ENCODE measurements around the gene TLCD4. TPM values are rescaled to one million over a fixed set of nuclear protein-coding genes. Genes with fewer than 3 reads are reported as not detected.

Gene TLCD4
- total and polyA plus RNA-seq, 2 of the 13 experiments (the other 11 are each of a cell fraction or from before 2014, with no cell fraction given), result 4.7 to 14.5 TPM

DNA sequence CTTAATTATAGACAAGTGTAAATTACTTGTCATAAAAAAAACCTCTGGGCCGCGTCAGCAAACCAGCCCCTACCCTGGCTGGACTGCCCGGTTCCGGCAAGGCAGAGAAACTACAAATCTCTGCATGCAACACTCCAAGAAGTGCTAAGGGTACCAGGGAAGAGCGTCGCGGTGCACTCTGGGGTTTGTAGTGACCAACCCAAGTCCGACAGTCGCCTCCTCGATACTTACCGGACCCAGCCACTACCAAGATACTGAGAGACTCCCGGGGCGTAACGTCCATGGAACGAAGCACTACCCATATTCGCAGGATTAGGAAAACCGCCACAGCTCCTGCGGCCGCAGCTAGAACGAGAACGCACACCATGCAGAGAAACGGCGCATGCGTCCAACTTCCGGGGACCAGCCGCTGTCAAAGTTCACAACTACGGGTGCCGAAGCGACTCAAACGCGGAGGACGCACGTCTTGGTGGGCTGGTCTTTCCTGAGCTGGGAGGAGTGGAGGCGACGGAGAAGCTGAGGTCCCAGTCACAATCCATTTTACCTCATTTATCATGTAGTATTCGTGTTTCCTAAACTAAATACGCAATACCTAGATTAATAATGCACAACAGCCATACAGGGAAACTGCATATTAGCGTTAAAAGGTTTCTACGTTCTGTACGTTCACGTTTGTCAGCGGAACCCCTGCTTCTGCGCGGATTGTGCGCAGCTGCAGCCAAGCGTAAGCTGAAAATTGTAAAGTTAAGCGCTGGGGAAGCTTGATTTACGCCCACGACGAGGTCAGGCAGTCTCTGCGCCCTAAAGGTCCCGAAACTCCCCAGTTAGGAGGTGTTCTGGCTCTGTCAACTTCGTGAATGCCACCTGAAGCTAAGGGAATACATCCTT lies 44.4 kb upstream of the TLCD4 start, which contains the start of gene ALG14:
ALG14 (minus strand) TSS at position 420 of the 888 bp plus-strand sequence; CDS start at position 367, 53 bp downstream.
- Histone ChIP-seq H3K4me2 (ENCODE audit: low read depth, low read length) (peak within 1 kb of the TSS; percentile 97), H3K4me1 (ENCODE audit: insufficient read depth, low read length) (peaks cover 66% of the 10 kb centered on the region), H3K27me3 (ENCODE audit: control insufficient read depth in 1 of 2, insufficient read depth in 2 of 2, low read length in 2 of 2) (no peaks in the 10 kb centered on the region), H3K9ac (ENCODE audit: insufficient read depth, low read depth, low read length) (peak within 1 kb of the TSS; percentile 77), H3K27ac (ENCODE audit: extremely low read length, insufficient read depth, low read length) (peak within 1 kb of the TSS; percentile 80), H3K36me3 (replicated peaks in 1 of 2; ENCODE audit: control insufficient read depth in 1 of 2, insufficient read depth in 2 of 2, low read length in 2 of 2) (no peaks in the 10 kb centered on the region), H3K9me3 (ENCODE audit: low read length) (no peaks in the 10 kb centered on the region), H2AFZ (ENCODE audit: low read length) (peak within 1 kb of the TSS; percentile 91), H4K20me1 (ENCODE audit: insufficient read depth, low read length) (no peaks in the 10 kb centered on the region), H3K4me3 (replicated peaks in 1 of 3; ENCODE audit: insufficient read depth in 1 of 3, low read depth in 2 of 3, low read length in 3 of 3) (peak within 1 kb of the TSS; percentile 90 to 96 (median 93)), H3K79me2 (ENCODE audit: insufficient read depth, low read length) (peaks cover 6% of the 10 kb centered on the region)
- in situ Hi-C loops (cut with HindIII; ENCODE audit: extremely low pct_ligation_motif_present, low pct_unique_long_range_greater_than_20kb) (loop anchor here (10.0 kb wide), 1 partner anchor 52 kb away; no protein-coding TSS in a partner anchor), intact Hi-C loops (cut with micrococcal nuclease; ENCODE audit: unreplicated experiment) (loop anchor here (1.0 kb wide), 1 partner anchor 161 kb away; no protein-coding TSS in a partner anchor)
- ATAC-seq (peak; percentile 95), FAIRE-seq (peak; percentile 87), DNase-seq (ENCODE audit: low spot score) (peak; percentile 91)
- TSS peak; percentile 78 for BruUV-seq (replicated peaks)
- CTCF ChIA-PET (ENCODE audit: low intra/inter-chr PET ratio, low total read pairs), result no interaction called here
- POLR2A ChIA-PET, result interaction anchor here (0.8 to 3.9 kb wide), 12 partner anchors 9 to 161 kb away, joined by 3 to 36 read pairs (median 6); partner anchors contain the start of genes RWDD3 and TLCD4
- WGBS (ENCODE audit: low lambda C conversion rate), result under 1% methylated on average over 50 of the region's 53 CpGs
- TF ChIP-seq ZNF496 (CRISPR knock-in tag; IDR thresholded peaks at IDR 0.05; ENCODE audit: insufficient replicate concordance) (no peak), ZKSCAN5 (CRISPR knock-in tag; IDR thresholded peaks at IDR 0.05) (no peak), ZNF780A (CRISPR knock-in tag; IDR thresholded peaks at IDR 0.05) (no peak), FOXC1 (CRISPR knock-in tag; IDR thresholded peaks at IDR 0.05; ENCODE audit: borderline replicate concordance) (peak; percentile 49), HNRNPUL1 (IDR thresholded peaks at IDR 0.05; ENCODE audit: low read depth, low read length) (no peak), NR2C2 (CRISPR knock-in tag; IDR thresholded peaks at IDR 0.05; ENCODE audit: borderline replicate concordance) (peak; percentile 99), HOXA7 (CRISPR knock-in tag; IDR thresholded peaks at IDR 0.05) (no peak), CREM (IDR thresholded peaks at IDR 0.05) (peak; percentile 96), CREM (CRISPR knock-in tag; IDR thresholded peaks at IDR 0.05) (no peak), CREB1 (IDR thresholded peaks at IDR 0.05) (0 out of 2 replicates have a peak, but pooled peaks have one; percentile 31), CREB1 (CRISPR knock-in tag; IDR thresholded peaks at IDR 0.05) (peak; percentile 88), PCBP2 (optimal IDR thresholded peaks at IDR 0.05; ENCODE audit: low read depth, low read length, poor library complexity, severe bottlenecking) (no peak), ERF (CRISPR knock-in tag; IDR thresholded peaks at IDR 0.05) (peak; percentile 79), KLF16 (CRISPR knock-in tag; IDR thresholded peaks at IDR 0.05) (no peak; a peak in 1 of 4 replicates)
- TF ChIP-seq, protein P1, sequence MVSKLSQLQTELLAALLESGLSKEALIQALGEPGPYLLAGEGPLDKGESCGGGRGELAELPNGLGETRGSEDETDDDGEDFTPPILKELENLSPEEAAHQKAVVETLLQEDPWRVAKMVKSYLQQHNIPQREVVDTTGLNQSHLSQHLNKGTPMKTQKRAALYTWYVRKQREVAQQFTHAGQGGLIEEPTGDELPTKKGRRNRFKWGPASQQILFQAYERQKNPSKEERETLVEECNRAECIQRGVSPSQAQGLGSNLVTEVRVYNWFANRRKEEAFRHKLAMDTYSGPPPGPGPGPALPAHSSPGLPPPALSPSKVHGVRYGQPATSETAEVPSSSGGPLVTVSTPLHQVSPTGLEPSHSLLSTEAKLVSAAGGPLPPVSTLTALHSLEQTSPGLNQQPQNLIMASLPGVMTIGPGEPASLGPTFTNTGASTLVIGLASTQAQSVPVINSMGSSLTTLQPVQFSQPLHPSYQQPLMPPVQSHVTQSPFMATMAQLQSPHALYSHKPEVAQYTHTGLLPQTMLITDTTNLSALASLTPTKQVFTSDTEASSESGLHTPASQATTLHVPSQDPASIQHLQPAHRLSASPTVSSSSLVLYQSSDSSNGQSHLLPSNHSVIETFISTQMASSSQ (IDR thresholded peaks at IDR 0.05; ENCODE audit: low read depth), result peak; percentile 67; the same call in 1 of the 2 replicates
- TF ChIP-seq, protein P1 (CRISPR knock-in tag; IDR thresholded peaks at IDR 0.05; ENCODE audit: borderline replicate concordance), result peak; percentile 66; the same call in 1 of the 2 replicates
- TF ChIP-seq, protein P2, sequence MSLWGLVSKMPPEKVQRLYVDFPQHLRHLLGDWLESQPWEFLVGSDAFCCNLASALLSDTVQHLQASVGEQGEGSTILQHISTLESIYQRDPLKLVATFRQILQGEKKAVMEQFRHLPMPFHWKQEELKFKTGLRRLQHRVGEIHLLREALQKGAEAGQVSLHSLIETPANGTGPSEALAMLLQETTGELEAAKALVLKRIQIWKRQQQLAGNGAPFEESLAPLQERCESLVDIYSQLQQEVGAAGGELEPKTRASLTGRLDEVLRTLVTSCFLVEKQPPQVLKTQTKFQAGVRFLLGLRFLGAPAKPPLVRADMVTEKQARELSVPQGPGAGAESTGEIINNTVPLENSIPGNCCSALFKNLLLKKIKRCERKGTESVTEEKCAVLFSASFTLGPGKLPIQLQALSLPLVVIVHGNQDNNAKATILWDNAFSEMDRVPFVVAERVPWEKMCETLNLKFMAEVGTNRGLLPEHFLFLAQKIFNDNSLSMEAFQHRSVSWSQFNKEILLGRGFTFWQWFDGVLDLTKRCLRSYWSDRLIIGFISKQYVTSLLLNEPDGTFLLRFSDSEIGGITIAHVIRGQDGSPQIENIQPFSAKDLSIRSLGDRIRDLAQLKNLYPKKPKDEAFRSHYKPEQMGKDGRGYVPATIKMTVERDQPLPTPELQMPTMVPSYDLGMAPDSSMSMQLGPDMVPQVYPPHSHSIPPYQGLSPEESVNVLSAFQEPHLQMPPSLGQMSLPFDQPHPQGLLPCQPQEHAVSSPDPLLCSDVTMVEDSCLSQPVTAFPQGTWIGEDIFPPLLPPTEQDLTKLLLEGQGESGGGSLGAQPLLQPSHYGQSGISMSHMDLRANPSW (CRISPR knock-in tag; IDR thresholded peaks at IDR 0.05; ENCODE audit: borderline replicate concordance), result no peak; the same call in 1 of the 2 replicates
